ENCODE data around the gene KIRREL3.
A peak's percentile ranks its signal among the peaks of the same experiment; 100 is the strongest.

The KIRREL3 gene

GRCh38 chr11:126901783-126902182, 98.8 kb downstream of the KIRREL3 start:
- no peak for DNase-seq

GRCh38 chr11:126899961-126900748, 100.4 kb downstream of the KIRREL3 start:
- no peak for DNase-seq

- no peak for DNase-seq
Measured at GRCh38 chr11:126898802-126899201, 101.8 kb downstream of the KIRREL3 start.

GRCh38 chr11:126897430-126897829, 103.1 kb downstream of the KIRREL3 start:
- DNase-seq = no peak

GRCh38 chr11:126896025-126896424, 104.5 kb downstream of the KIRREL3 start:
- DNase-seq = no peak

- DNase-seq = no peak
Measured at GRCh38 chr11:126893796-126894195, 106.8 kb downstream of the KIRREL3 start.

GRCh38 chr11:126892756-126893155, 107.8 kb downstream of the KIRREL3 start:
- peak in 1 of 2 experiments; percentile 2 for DNase-seq

- no peak for DNase-seq
Measured at GRCh38 chr11:126891556-126892217, 108.9 kb downstream of the KIRREL3 start.

GRCh38 chr11:126890561-126890960, 110.0 kb downstream of the KIRREL3 start:
- DNase-seq = no peak

GRCh38 chr11:126888115-126888712, 112.4 kb downstream of the KIRREL3 start:
- no peak for DNase-seq

- DNase-seq = no peak
Measured at GRCh38 chr11:126886636-126887035, 113.9 kb downstream of the KIRREL3 start.

- DNase-seq = no peak
Measured at GRCh38 chr11:126886085-126886484, 114.5 kb downstream of the KIRREL3 start.

- DNase-seq = no peak
Measured at GRCh38 chr11:126884594-126884993, 116.0 kb downstream of the KIRREL3 start.

- DNase-seq = no peak
Measured at GRCh38 chr11:126884192-126884591, 116.4 kb downstream of the KIRREL3 start.

GRCh38 chr11:126880872-126881271, 119.7 kb downstream of the KIRREL3 start:
- peak in 1 of 2 experiments; percentile 81 for DNase-seq

GRCh38 chr11:126879516-126879915, 121.1 kb downstream of the KIRREL3 start:
- DNase-seq = no peak

- DNase-seq = no peak
Measured at GRCh38 chr11:126878913-126879482, 121.6 kb downstream of the KIRREL3 start.

- no peak for DNase-seq
Measured at GRCh38 chr11:126874831-126875230, 125.7 kb downstream of the KIRREL3 start.

GRCh38 chr11:126874276-126874675, 126.3 kb downstream of the KIRREL3 start:
- no peak for DNase-seq

- no peak for DNase-seq
Measured at GRCh38 chr11:126871792-126872191, 128.8 kb downstream of the KIRREL3 start.

- DNase-seq = no peak
Measured at GRCh38 chr11:126870021-126870420, 130.5 kb downstream of the KIRREL3 start.

- no peak for DNase-seq
Measured at GRCh38 chr11:126868741-126869140, 131.8 kb downstream of the KIRREL3 start.

- DNase-seq = no peak
Measured at GRCh38 chr11:126864934-126865333, 135.6 kb downstream of the KIRREL3 start.

All from NCI-H2081 (cell line).